HG03103 (cell line): ENCODE measurements around the gene PRG3.
"Not testable (repeated sequence)": the region's sequence is repeated elsewhere in the genome, so short reads cannot be mapped to it uniquely, and the experiment has no call there.

Experiments used
- ATAC-seq: cut with Tn5 transposase; IDR thresholded peaks from one replicate; pipeline ENCODE4 v1.9.1; 2021; ENCODE audit warnings: low read depth; ENCODE audit not compliant: unreplicated experiment

PRG3 gene

GRCh38 chr11:57361926-57362325 lies 19.0 kb downstream of the PRG3 start:
- no peak for ATAC-seq

GRCh38 chr11:57361420-57361819 lies 19.5 kb downstream of the PRG3 start:
- ATAC-seq: not testable (repeated sequence)

GRCh38 chr11:57360991-57361390 lies 20.0 kb downstream of the PRG3 start:
- no peak for ATAC-seq

GRCh38 chr11:57359896-57360690 lies 20.9 kb downstream of the PRG3 start:
- ATAC-seq: no peak

GRCh38 chr11:57359396-57359795 lies 21.6 kb downstream of the PRG3 start:
- ATAC-seq: no peak

GRCh38 chr11:57358991-57359390 lies 22.0 kb downstream of the PRG3 start:
- ATAC-seq: no peak

- no peak for ATAC-seq
Measured at GRCh38 chr11:57358543-57358961, 22.4 kb downstream of the PRG3 start.

GRCh38 chr11:57357856-57358255 lies 23.1 kb downstream of the PRG3 start:
- no peak for ATAC-seq

- ATAC-seq: no peak
Measured at GRCh38 chr11:57357310-57357709, 23.6 kb downstream of the PRG3 start.

GRCh38 chr11:57356268-57356667 lies 24.7 kb downstream of the PRG3 start:
- ATAC-seq: no peak

- ATAC-seq: no peak
Measured at GRCh38 chr11:57354699-57355098, 26.3 kb downstream of the PRG3 start.

- no peak for ATAC-seq
Measured at GRCh38 chr11:57353852-57354251, 27.1 kb downstream of the PRG3 start.

GRCh38 chr11:57353446-57353845 lies 27.5 kb downstream of the PRG3 start:
- ATAC-seq: no peak

GRCh38 chr11:57353036-57353435 lies 27.9 kb downstream of the PRG3 start:
- ATAC-seq: no peak

- no peak for ATAC-seq
Measured at GRCh38 chr11:57349491-57350274, 31.3 kb downstream of the PRG3 start.

GRCh38 chr11:57348636-57349313 lies 32.2 kb downstream of the PRG3 start:
- no peak for ATAC-seq

- no peak for ATAC-seq
Measured at GRCh38 chr11:57348052-57348451, 32.9 kb downstream of the PRG3 start.

GRCh38 chr11:57347336-57347735 lies 33.6 kb downstream of the PRG3 start:
- ATAC-seq: no peak

- peak; percentile 59 for ATAC-seq
Measured at GRCh38 chr11:57345555-57346211, 35.3 kb downstream of the PRG3 start.

- ATAC-seq: no peak
Measured at GRCh38 chr11:57344826-57345225, 36.1 kb downstream of the PRG3 start.

GRCh38 chr11:57343825-57344224 lies 37.1 kb downstream of the PRG3 start:
- ATAC-seq: no peak
